D721Med (cell line): ENCODE results near the gene POLR2A.

Experiments
- DNase-seq: peaks from one replicate; pipeline ENCODE4 v3.0.0; 2011; ENCODE audit warnings: low spot score; ENCODE audit not compliant: insufficient read length
- FAIRE-seq: peaks from 2 replicates; lab custom pipeline; 2011; peaks lifted over from hg19 to GRCh38; lab: Jason Lieb, UNC
- CTCF ChIP-seq: IDR thresholded peaks from 2 replicates; pipeline ENCODE4 v1.5.1; 2012; ENCODE audit warnings: mild to moderate bottlenecking, control low read depth; ENCODE audit not compliant: insufficient read depth; ENCODE audit errors: missing control alignments

Gene POLR2A

GRCh38 chr17:7538891-7539545 lies 54.9 kb downstream of the POLR2A start:
- no peak for TF ChIP-seq CTCF
- DNase-seq (no peak), FAIRE-seq (no peak)

GRCh38 chr17:7541074-7541621 lies 57.0 kb downstream of the POLR2A start:
- no peak for TF ChIP-seq CTCF
- FAIRE-seq (no peak), DNase-seq (no peak)

GRCh38 chr17:7544911-7545310 lies 60.7 kb downstream of the POLR2A start:
- DNase-seq (no peak), FAIRE-seq (no peak)

GRCh38 chr17:7548585-7549400 lies 64.6 kb downstream of the POLR2A start, which contains the start of gene TNFSF12:
TSS of gene TNFSF12 (plus strand) at chr17:7549058. CDS start at chr17:7549154, 96 bp downstream.
- FAIRE-seq (no peak), DNase-seq (no peak)
- TF ChIP-seq CTCF = no peak

More at GRCh38 chr17:7544911-7545310, 60.7 kb downstream of the POLR2A start:
- no peak for TF ChIP-seq CTCF
